ENCODE results near the gene LRMDA.

- TF ChIP-seq CTCF (IDR thresholded peaks at IDR 0.05) (no peak), POLR2A (IDR thresholded peaks at IDR 0.05) (no peak)
These were observed 737.0 kb downstream of the LRMDA start for GRCh38 chr10:76168437-76168836.
